Immature natural killer cell (primary cell): Measurements from ENCODE around the gene MAPKAP1. TPM values are rescaled to one million over a fixed set of nuclear protein-coding genes. Genes with fewer than 3 reads are reported as not detected.

Experiments used
- DNase-seq, 3 donors: peaks; one replicate each; pipeline ENCODE4 v3.0.0; 2022; ENCODE audit warnings: mixed read lengths in 1 of 3
- H3K27ac Mint-ChIP-seq, 6 donors: one replicate each; pipeline ENCODE4 v1.8.0; 2020; ENCODE audit warnings: mixed read lengths in 6 of 6, mild to moderate bottlenecking in 5 of 6, inconsistent platforms in 4 of 6, moderate library complexity in 3 of 6
- H3K27me3 Mint-ChIP-seq, 3 donors: one replicate each; pipeline ENCODE4 v1.8.0; 2020 to 2021; ENCODE audit warnings: low read depth in 3 of 3, mild to moderate bottlenecking in 3 of 3, mixed read lengths in 3 of 3, moderate library complexity in 3 of 3, inconsistent platforms in 1 of 3
- H3K36me3 Mint-ChIP-seq, 3 donors: one replicate each; pipeline ENCODE4 v1.8.0; 2020; ENCODE audit warnings: mixed read lengths in 3 of 3, inconsistent platforms in 2 of 3, mild to moderate bottlenecking in 2 of 3
- H3K4me1 Mint-ChIP-seq, 2 donors: one replicate each; pipeline ENCODE4 v1.8.0; 2020; ENCODE audit warnings: inconsistent platforms in 2 of 2, mild to moderate bottlenecking in 2 of 2, mixed read lengths in 2 of 2, moderate library complexity in 1 of 2
- H3K4me3 Mint-ChIP-seq, 5 donors: one replicate each; pipeline ENCODE4 v1.8.0; 2020; ENCODE audit warnings: mild to moderate bottlenecking in 5 of 5, mixed read lengths in 5 of 5, inconsistent platforms in 3 of 5, moderate library complexity in 3 of 5
- H3K9me3 Mint-ChIP-seq, 6 donors: one replicate each; pipeline ENCODE4 v1.8.0; 2020; ENCODE audit warnings: mild to moderate bottlenecking in 6 of 6, mixed read lengths in 6 of 6, inconsistent platforms in 4 of 6, moderate library complexity in 3 of 6
- polyA plus RNA-seq, 3 donors: library from polyadenylated mRNA; unstranded; fragments of 300-500 nt; fragmentation: Illumina TruSeq; gene quantifications; one replicate each; pipeline ENCODE4 v1.2.3, GENCODE V29; 2021

MAPKAP1 gene
- polyA plus RNA-seq, 3 donors from 2014 or later = 56.9 to 75.1 (median 59.3) TPM

DNA sequence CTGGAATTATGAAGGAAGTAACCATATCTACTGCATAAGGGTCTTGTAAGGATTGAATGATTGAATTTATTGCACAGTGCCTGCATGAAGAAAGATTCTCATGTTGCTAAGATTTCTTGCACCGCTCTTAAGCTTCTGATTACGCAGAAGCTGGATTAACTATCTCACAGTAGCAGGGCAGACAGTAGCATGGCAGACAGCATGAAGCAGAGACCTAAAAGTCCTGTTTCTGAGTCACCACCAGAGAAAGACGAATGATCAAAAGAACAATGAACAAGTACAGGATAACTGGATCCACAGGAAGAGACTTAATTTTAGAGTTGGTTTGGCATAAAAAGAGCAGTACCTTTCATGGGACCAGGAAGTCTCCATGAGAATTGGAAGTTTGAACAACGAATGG, 142.4 kb downstream of the MAPKAP1 start:
- Mint-ChIP-seq H3K27ac (no peak overlapping the region), H3K36me3 (peaks cover 0 to 5% (median 0%) of the 10 kb centered on the region in 3 donors), H3K27me3 (no peaks in the 10 kb centered on the region), H3K9me3 (no peaks in the 10 kb centered on the region), H3K4me1 (peaks cover 11 to 25% of the 10 kb centered on the region in 2 donors), H3K4me3 (no peak overlapping the region)
- no peak for DNase-seq

DNA sequence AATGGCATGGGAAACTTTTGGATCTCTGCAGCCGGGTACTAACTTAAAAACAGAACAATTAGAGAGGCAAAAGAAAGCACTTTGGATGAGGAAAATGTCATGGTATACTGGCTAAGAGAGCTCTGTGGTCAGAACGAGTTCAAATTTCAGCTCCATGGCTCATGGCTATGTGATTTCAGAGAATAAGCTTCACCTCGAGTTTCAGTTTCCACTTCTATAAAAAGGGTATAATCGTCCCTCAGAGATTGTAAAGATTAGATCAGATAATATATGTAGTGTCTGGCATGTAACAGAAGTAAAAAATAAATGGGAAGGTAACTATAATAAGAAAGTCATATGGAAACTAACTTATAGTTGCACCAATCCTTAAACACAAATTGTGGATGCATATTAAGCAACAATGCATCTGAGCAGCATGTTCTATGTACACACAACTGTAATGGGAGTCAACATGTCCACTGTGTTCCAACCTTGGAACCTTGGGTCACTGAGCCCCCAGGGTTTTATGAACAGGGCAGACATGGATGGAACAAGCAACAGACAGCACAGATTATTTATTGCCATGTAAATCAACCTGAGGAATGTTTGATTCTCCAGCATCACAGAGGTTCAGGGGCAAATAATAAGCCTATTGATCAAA, 145.4 kb downstream of the MAPKAP1 start:
- Mint-ChIP-seq H3K36me3 (peaks cover 0 to 5% (median 3%) of the 10 kb centered on the region in 3 donors), H3K27me3 (no peaks in the 10 kb centered on the region), H3K4me1 (peaks cover 11 to 19% of the 10 kb centered on the region in 2 donors), H3K9me3 (no peaks in the 10 kb centered on the region), H3K27ac (peak overlapping the region in 4 of 6 donors; percentile 2 to 25 (median 24)), H3K4me3 (peak overlapping the region in 1 of 5 donors; percentile 3)
- DNase-seq = no peak

DNA sequence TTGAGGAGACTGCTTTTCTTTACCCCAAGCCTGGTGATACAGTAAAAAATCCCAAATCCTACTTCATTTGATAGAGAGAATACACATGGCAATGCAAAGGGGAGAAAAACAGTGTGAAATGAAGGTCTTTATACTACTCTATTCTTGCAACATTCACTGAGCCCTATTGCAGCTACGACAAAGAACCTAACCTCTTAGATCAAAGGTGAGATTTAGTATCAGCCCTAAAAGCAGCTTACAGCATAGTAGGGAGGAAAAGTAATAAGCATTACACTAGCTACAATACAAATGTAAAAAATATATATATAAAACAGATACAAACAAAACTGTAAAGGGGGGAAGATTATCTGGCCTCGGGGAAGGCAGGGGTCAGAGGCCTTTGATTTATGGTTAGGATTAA, 147.1 kb downstream of the MAPKAP1 start:
- no peak for DNase-seq
- no peaks in the 10 kb centered on the region for H3K9me3 Mint-ChIP-seq
- peaks cover 0 to 2% (median 0%) of the 10 kb centered on the region in 3 donors for H3K27me3 Mint-ChIP-seq
- H3K4me1 Mint-ChIP-seq = peaks cover 11 to 15% of the 10 kb centered on the region in 2 donors
- peaks cover 0 to 4% (median 3%) of the 10 kb centered on the region in 3 donors for H3K36me3 Mint-ChIP-seq
- H3K4me3 Mint-ChIP-seq = no peak overlapping the region
- no peak overlapping the region for H3K27ac Mint-ChIP-seq

DNA sequence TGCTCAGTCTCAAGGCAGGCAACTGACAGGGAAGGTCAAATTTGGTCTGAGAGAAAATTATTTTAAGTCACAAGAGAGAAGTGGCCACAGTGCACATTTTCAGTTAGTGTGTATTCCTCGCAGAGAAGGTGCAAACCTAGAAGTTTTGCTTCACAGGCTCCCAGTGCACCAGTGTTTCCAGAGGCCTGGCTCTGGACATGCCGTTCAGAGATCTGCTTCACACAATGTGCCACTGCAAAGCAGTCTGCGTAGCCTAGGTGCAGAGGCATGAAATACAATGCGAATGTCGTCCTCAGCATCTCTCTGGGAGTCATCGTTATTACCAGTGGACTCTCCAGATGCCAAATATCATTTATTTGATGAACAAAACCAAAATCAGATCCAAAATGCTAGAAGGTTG, 147.8 kb downstream of the MAPKAP1 start:
- Mint-ChIP-seq H3K4me3 (no peak overlapping the region), H3K9me3 (no peaks in the 10 kb centered on the region), H3K36me3 (peaks cover 0 to 3% (median under 1%) of the 10 kb centered on the region in 3 donors), H3K4me1 (peaks cover 11 to 15% of the 10 kb centered on the region in 2 donors), H3K27ac (no peak overlapping the region), H3K27me3 (peaks cover 0 to 2% (median 0%) of the 10 kb centered on the region in 3 donors)
- no peak for DNase-seq

DNA sequence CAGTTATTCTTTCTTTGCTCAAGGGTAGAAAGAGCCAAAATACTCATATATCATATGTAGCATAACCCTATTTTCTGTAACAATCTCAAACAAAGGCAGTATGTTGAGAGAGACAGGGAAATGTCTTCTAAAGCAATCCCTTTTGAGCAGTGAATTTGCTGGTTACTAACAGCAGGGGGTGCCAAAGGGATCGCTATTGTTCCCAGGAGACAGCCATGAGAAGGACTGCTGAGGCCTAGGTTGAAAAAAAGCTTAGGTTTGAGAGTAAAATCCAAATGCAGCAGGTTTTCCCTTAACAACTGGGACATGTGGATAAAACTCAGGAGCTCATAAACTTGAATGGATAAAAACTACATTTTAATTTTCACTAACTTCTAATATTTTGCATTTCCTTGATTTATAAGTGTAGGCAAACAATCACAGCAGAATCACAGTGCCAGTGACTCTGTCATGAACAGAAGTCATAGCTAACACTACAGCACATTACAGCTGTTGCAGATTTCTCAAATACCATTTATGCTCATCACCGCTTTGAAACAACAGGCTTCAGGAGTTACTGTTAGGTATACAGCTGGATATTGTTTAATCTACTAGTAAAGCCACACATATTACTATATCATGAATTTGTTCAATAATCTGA, 148.4 kb downstream of the MAPKAP1 start:
- no peak overlapping the region for H3K4me3 Mint-ChIP-seq
- DNase-seq = peak; percentile 36 to 52 (median 46)
- no peak overlapping the region for H3K27ac Mint-ChIP-seq
- H3K36me3 Mint-ChIP-seq = peaks cover 0 to 3% (median 3%) of the 10 kb centered on the region in 3 donors
- H3K27me3 Mint-ChIP-seq = peaks cover 0 to 2% (median 0%) of the 10 kb centered on the region in 3 donors
- H3K9me3 Mint-ChIP-seq = no peaks in the 10 kb centered on the region
- H3K4me1 Mint-ChIP-seq = peaks cover 13 to 15% of the 10 kb centered on the region in 2 donors

DNA sequence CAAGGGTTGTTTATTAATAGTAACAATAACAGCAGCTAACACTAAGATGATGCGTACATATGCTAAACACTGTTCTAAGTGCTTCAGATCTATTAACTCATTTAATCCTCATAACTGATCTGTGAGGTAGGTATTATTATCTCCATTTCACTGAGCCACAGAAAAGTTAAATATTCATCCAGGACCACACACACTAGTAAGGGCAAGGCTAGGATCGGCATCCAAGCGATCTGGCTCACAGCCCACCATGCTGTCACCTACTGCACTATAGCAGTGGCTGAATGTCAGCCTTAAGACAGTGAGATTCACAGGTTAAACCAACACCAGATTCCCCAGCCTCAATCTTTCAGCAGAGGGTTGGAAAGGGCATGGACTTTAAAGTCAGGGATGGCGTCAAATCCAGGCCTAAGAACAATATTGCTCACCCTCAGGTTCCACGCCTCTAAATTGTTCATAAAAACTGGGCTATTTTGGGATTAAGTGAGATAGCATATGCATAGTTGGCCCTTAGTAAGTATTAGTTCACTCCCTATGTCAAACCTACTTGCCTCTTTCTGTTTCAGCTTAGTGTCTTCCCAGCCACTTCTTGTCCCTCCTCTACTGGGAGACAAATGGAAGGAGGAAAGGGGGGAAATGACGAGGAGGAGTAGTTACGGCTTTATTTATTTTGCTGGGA, 150.8 kb downstream of the MAPKAP1 start:
- no peak overlapping the region for H3K4me3 Mint-ChIP-seq
- no peak for DNase-seq
- no peaks in the 10 kb centered on the region for H3K9me3 Mint-ChIP-seq
- peaks cover 0 to 6% (median 3%) of the 10 kb centered on the region in 3 donors for H3K36me3 Mint-ChIP-seq
- H3K27ac Mint-ChIP-seq = peak overlapping the region in 1 of 6 donors; percentile 23
- peaks cover 2% of the 10 kb centered on the region in 2 donors for H3K4me1 Mint-ChIP-seq
- peaks cover 0 to 2% (median 0%) of the 10 kb centered on the region in 3 donors for H3K27me3 Mint-ChIP-seq

DNA sequence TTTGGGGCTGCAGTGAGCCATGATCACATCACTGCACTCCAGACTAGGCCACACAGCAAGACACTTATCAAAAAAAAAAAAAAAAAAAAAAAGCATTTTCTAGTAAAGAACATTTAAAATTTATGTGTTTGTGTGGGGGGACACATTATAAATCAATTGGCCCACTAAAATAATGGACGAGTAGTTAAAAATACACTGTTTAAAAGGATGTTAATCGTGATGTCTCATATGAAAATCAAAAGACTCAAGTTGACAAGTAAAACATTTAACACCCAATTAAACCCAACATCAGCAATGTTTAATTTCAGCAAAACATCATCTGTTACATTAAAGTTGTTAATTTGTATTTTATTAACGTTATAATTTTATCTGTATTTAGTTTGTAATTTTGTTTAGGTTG, 152.3 kb downstream of the MAPKAP1 start:
- no peak for DNase-seq
- Mint-ChIP-seq H3K27me3 (peaks cover 0 to 2% (median 0%) of the 10 kb centered on the region in 3 donors), H3K36me3 (peaks cover 0 to 9% (median 3%) of the 10 kb centered on the region in 3 donors), H3K4me3 (no peak overlapping the region), H3K4me1 (peaks cover 0 to 2% of the 10 kb centered on the region in 2 donors), H3K9me3 (no peaks in the 10 kb centered on the region), H3K27ac (no peak overlapping the region)

DNA sequence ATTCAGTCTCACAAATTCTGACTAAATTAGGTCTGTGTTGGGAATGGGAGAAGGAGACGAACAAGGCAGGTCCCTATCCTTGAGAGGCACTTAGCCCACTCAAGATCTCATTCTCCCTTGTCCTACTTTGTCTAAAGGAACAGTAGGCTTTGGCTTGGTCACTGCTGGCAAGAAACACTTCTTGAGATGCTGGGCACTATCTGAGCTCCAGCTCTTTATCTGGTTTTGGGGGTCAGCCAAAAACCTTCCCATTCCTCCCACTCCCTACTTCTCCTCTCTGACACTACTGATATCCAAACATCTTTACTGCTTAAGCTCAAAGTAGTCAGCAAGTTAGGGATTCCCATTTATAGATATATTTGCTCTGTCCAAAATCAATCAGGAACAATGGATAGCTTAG, 155.2 kb downstream of the MAPKAP1 start:
- Mint-ChIP-seq H3K27ac (no peak overlapping the region), H3K27me3 (peaks cover 0 to 2% (median 0%) of the 10 kb centered on the region in 3 donors), H3K4me3 (no peak overlapping the region), H3K9me3 (no peaks in the 10 kb centered on the region), H3K36me3 (peaks cover 0 to 6% (median 3%) of the 10 kb centered on the region in 3 donors), H3K4me1 (peaks cover 0 to 2% of the 10 kb centered on the region in 2 donors)
- DNase-seq = no peak

DNA sequence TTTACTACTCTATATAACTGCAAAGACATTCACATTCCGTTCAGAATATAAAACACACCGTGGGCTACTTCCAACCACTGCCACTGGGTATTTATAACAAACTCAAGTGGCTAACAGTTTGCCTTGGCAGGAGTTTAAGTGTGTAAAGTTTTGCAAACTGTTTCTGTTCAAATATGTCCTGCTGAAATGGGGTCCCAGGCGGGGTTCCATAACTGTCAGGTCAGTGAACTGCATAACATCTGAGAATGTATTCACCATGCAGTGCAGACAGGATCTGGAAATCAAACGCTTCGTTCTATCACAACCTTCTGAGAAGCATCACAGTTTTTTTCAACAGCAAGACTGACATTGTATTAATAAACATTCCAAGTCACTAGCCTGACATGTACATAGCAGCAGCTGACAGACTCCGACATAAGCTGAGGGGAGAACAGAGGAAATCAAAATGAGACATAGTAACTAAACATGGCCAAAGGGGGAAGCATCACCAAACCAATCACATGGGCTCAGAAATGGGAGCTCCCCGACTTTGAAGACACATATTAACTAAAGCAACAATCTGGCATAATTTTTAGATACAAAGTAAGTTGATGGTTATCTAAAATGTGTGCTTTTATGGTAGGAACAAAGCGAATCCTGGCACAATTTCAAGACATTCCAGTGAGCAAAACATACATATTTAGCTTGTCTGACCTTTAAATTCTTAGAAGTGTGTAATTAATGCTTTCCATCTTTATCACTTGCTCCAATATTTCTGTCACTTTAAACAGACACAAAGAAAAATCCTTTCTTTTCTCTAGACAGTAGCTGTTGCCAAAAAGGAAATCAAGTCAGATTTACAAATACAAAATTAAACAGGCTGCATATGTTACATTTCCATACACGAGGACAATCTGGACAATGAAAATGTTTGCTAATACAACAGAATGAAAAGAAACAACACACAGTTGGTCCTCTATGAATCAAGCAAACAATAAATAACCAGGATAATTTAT, 156.8 kb downstream of the MAPKAP1 start:
- no peak overlapping the region for H3K4me3 Mint-ChIP-seq
- DNase-seq = no peak
- peaks cover 0 to 6% (median 3%) of the 10 kb centered on the region in 3 donors for H3K36me3 Mint-ChIP-seq
- H3K27me3 Mint-ChIP-seq = no peaks in the 10 kb centered on the region
- H3K27ac Mint-ChIP-seq = no peak overlapping the region
- H3K4me1 Mint-ChIP-seq = peaks cover 0 to 2% of the 10 kb centered on the region in 2 donors
- H3K9me3 Mint-ChIP-seq = no peaks in the 10 kb centered on the region

DNA sequence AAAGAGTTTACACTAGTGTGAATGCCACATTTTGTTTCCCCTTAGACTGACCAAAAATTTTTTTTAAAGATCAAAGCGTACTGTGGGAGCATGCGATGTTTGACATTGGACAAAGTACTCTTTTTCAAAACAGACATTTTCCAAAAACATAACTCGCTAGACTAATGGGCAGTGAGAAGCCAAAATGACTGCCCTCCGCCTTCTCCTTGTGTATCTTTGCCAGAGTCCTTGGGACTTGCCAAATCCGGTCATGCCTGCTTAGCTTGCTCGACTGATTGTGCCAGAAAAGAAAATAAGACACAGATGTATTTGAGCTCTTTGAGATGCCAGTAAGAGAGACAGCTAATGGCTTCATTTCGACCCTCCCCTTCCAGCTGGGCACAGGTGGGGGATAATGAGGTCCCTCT, 157.5 kb downstream of the MAPKAP1 start:
- DNase-seq = no peak
- Mint-ChIP-seq H3K36me3 (peaks cover 0 to 6% (median 3%) of the 10 kb centered on the region in 3 donors), H3K27ac (no peak overlapping the region), H3K9me3 (no peaks in the 10 kb centered on the region), H3K4me1 (peaks cover 0 to 2% of the 10 kb centered on the region in 2 donors), H3K4me3 (no peak overlapping the region), H3K27me3 (no peaks in the 10 kb centered on the region)

DNA sequence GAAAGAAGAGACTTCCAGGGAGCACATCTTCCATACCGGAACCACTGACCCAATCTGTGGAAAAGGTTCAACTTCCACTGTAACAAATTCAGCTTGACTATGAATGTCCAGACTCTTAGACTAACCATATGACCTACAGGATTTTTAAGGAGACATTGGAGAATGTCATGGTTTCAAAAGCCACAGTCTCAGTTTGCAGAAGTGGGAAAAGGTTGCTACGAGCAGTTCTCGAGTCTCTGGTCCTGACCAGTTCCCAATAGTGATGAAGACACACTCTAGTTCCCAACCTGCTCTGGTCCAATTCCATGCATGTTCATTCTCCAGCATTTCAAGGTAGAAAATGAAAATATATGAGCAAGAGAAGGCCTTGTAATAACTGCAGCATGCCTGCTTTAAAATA, 158.0 kb downstream of the MAPKAP1 start:
- Mint-ChIP-seq H3K4me1 (peaks cover 0 to 1% of the 10 kb centered on the region in 2 donors), H3K27ac (no peak overlapping the region), H3K9me3 (no peaks in the 10 kb centered on the region), H3K4me3 (no peak overlapping the region), H3K27me3 (no peaks in the 10 kb centered on the region), H3K36me3 (peaks cover 0 to 6% (median 1%) of the 10 kb centered on the region in 3 donors)
- DNase-seq = no peak

DNA sequence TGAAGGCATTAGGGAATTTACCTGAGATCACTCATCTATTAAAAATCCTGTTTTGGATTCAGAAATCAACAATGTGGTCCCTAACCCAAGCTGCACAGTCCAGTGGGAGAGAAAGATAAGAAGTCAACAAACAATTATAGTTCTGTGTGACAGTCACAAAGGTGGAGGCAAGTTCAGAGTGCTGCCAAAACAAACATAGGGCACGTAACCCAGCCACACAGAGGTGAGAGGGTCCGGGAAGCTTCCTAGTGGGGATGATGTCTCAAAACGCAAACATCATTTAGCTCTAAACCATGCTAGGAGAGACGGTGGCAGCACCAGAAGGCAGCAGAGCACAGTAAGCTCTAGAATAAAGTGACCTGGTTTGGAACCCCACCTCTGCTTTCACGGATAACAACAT, 158.9 kb downstream of the MAPKAP1 start:
- Mint-ChIP-seq H3K27me3 (no peaks in the 10 kb centered on the region), H3K4me3 (no peak overlapping the region), H3K36me3 (peaks cover 0 to 6% (median 0%) of the 10 kb centered on the region in 3 donors), H3K9me3 (no peaks in the 10 kb centered on the region), H3K4me1 (no peaks in the 10 kb centered on the region), H3K27ac (no peak overlapping the region)
- DNase-seq = no peak

DNA sequence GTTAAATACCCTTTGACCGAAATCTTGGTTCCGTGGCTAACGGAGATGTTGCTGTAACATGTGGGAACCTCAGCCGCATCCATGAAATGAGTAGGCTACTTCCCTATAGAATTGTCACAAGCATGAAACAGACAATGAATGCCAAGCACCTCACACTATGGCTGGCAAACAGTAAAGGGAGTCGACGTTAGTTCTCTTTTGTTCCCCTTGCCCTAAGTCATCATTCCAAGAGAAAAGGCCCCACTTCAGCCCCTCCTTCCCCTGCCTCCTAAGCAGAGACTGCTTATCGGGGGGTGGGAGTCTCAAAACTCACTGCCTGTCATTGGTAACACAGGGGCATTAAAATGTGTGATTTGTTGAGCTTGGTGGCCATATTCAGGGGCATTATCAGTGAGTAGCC, 159.6 kb downstream of the MAPKAP1 start:
- no peaks in the 10 kb centered on the region for H3K27me3 Mint-ChIP-seq
- H3K4me3 Mint-ChIP-seq = no peak overlapping the region
- peaks cover 0 to 3% (median 0%) of the 10 kb centered on the region in 3 donors for H3K36me3 Mint-ChIP-seq
- no peak overlapping the region for H3K27ac Mint-ChIP-seq
- DNase-seq = no peak
- H3K4me1 Mint-ChIP-seq = no peaks in the 10 kb centered on the region
- H3K9me3 Mint-ChIP-seq = no peaks in the 10 kb centered on the region
